PC-9 (cell line): ENCODE data around the gene NFKB2. TPM values are rescaled to one million over a fixed set of nuclear protein-coding genes. Genes with fewer than 3 reads are reported as not detected.

Experiments
- Bru-seq: library from RNA; stranded (reverse); fragments of 400-500 nt; gene quantifications from one replicate; lab custom pipeline; 2021; lab: Mats Ljungman, UMichigan
- BruChase-seq, 2 experiments: library from RNA; stranded (reverse); fragments of 400-500 nt; gene quantifications; one replicate each; lab custom pipeline; 2021; lab: Mats Ljungman, UMichigan
- BruUV-seq: library from RNA; stranded (reverse); fragments of 400-500 nt; replicated peaks from 2 replicates; lab custom pipeline; 2021; lab: Mats Ljungman, UMichigan
- CTCF ChIA-PET: fragments of 300-600 bp; sonication (Branson Sonifier 250); formaldehyde crosslinking; loops from one replicate; lab custom pipeline; 2022; ENCODE audit warnings: antibody characterized with exemption; lab: Charles Lee
- POLR2A ChIA-PET: fragments of 300-600 bp; sonication (Branson Sonifier 250); formaldehyde crosslinking; loops from one replicate; lab custom pipeline; 2022; ENCODE audit warnings: antibody characterized with exemption; ENCODE audit not compliant: unreplicated experiment; lab: Charles Lee
- DNase-seq, 2 experiments: peaks; one replicate each; pipeline versions ENCODE4 v3.0.0 to v3.0.0-alpha.2; 2015 to 2022; ENCODE audit warnings: mixed read lengths in 1 of 2
- H2AFZ ChIP-seq: fragments of 200-600 bp; sonication (generic); 2 replicates; pipeline ENCODE4 v1.8.1; 2017; ENCODE audit warnings: antibody characterized with exemption
- H3F3A ChIP-seq: fragments of 200-600 bp; sonication (generic); 2 replicates; pipeline ENCODE4 v1.8.1; 2017; ENCODE audit warnings: antibody characterized with exemption, mild to moderate bottlenecking, low read depth; ENCODE audit not compliant: insufficient read depth
- H3K27ac ChIP-seq: fragments of 200-600 bp; sonication (generic); 2 replicates; pipeline ENCODE4 v1.6.1; 2016; ENCODE audit warnings: mixed run types
- H3K27me3 ChIP-seq: fragments of 200-600 bp; sonication (generic); 2 replicates; pipeline ENCODE4 v1.6.1; 2016; ENCODE audit warnings: low read depth, mixed run types; ENCODE audit not compliant: insufficient read depth
- H3K36me3 ChIP-seq: fragments of 200-600 bp; sonication (generic); 2 replicates; pipeline ENCODE4 v1.6.1; 2016; ENCODE audit warnings: low read depth, mixed run types
- H3K4me1 ChIP-seq: fragments of 200-600 bp; sonication (generic); replicated peaks from 2 replicates; pipeline ENCODE4 v1.6.1; 2016; ENCODE audit warnings: mixed run types; ENCODE audit not compliant: insufficient read depth
- H3K4me2 ChIP-seq: fragments of 200-600 bp; sonication (generic); 2 replicates; pipeline ENCODE4 v1.6.1; 2017; ENCODE audit warnings: mixed run types
- H3K4me3 ChIP-seq: fragments of 200-600 bp; sonication (generic); 2 replicates; pipeline ENCODE4 v1.6.1; 2016; ENCODE audit warnings: mixed run types
- H3K79me2 ChIP-seq: fragments of 200-600 bp; sonication (generic); 2 replicates; pipeline ENCODE4 v1.6.1; 2017; ENCODE audit warnings: low read depth, mixed run types
- H3K9me2 ChIP-seq: fragments of 200-600 bp; sonication (generic); 2 replicates; pipeline ENCODE4 v1.8.1; 2017; ENCODE audit warnings: mild to moderate bottlenecking; ENCODE audit not compliant: insufficient read depth
- H3K9me3 ChIP-seq: fragments of 200-600 bp; sonication (generic); 2 replicates; pipeline ENCODE4 v1.8.1; 2016; ENCODE audit warnings: low read depth; ENCODE audit not compliant: insufficient read depth
- H4K20me1 ChIP-seq: fragments of 200-600 bp; sonication (generic); 2 replicates; pipeline ENCODE4 v1.8.1; 2017; ENCODE audit not compliant: insufficient read depth
- EZH2 ChIP-seq: fragments of 200-600 bp; sonication (generic); IDR thresholded peaks from 2 replicates; pipeline ENCODE4 v1.8.0; 2017; ENCODE audit warnings: antibody characterized with exemption, low read depth
- intact Hi-C: fragments of 100-400 bp; cut with micrococcal nuclease; formaldehyde crosslinking; loops from one replicate; pipeline ENCODE4 v1.10.0; 2022; ENCODE audit not compliant: unreplicated experiment
- long read RNA-seq: library from polyadenylated mRNA; stranded (forward); transcript quantifications from one replicate; pipeline ENCODE4 v2.0.0, GENCODE V29; 2022
- total RNA-seq: library from RNA; stranded (reverse); gene quantifications from 2 replicates; pipeline ENCODE4 v1.2.3, GENCODE V29; 2021
- TF ChIP-seq, protein P1 (sequence below): fragments of 200-600 bp; sonication (generic); conservative IDR thresholded peaks from 2 replicates; pipeline ENCODE4 v1.6.1; 2017; ENCODE audit warnings: mixed run types, antibody characterized with exemption, mild to moderate bottlenecking, moderate library complexity

The NFKB2 gene
- total RNA-seq (26.3 and 30.8 TPM in 2 replicates), Bru-seq, nascent RNA (percentile 53 among the genes with signal in this experiment), BruChase-seq, experiment 1, labeled RNA remaining after a 2-hour chase (percentile 82 among the genes with signal in this experiment), BruChase-seq, experiment 2, labeled RNA remaining after a 6-hour chase (percentile 93 among the genes with signal in this experiment)
- long read RNA-seq, partial matches to known transcripts = 14 of 17 reads
- long read RNA-seq, other reads (novel, unspliced or antisense) = 0 of 17 reads

DNA sequence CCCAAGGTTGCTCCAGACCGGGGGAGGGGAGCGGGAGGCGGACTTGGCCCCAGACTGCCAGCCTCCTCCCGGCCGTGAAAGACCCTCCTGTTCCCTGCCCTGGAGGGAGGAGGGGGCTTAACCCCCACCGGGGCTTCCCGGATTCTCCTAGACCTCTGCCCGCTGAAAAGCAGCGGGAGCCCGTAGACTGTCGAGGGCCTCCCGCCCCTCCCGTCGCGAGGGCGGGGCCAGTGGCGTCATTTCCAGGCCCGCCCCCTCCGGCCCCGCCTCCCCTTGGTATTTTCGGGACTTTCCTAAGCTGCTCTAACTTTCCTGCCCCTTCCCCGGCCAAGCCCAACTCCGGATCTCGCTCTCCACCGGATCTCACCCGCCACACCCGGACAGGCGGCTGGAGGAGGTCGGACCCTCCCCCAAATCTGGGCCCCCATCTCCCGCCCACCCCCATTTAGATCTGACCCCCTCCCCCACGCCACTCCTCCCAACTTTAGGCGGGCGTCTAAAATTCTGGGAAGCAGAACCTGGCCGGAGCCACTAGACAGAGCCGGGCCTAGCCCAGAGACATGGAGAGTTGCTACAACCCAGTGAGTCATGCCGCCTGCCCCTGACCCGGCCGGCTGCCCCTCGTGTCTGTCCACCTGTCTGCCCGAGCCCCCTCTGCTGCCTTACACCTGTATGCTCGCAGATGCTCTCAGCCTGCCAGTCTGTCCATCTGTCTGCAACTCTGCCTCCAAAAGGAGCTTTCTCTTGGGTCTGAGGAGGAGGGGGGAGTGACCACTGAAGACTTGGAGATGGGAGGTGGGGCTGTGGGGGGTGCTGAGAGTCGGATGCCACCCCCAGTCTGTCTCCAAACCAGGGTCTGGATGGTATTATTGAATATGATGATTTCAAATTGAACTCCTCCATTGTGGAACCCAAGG, at the start of gene NFKB2:
TSS of gene NFKB2 (plus strand) at position 306 of the 917 bp plus-strand sequence. CDS start at position 561, 255 bp downstream.
- Histone ChIP-seq H3K9me3 (no peaks in the 10 kb centered on the region), H3K4me2 (peak within 1 kb of the TSS; percentile 95), H3K27ac (peak within 1 kb of the TSS; percentile 49), H3K79me2 (peaks cover 5% of the 10 kb centered on the region; the same call in 1 of the 2 replicates), H3K9me2 (no peaks in the 10 kb centered on the region), H3K27me3 (no peaks in the 10 kb centered on the region), H3F3A (no peaks in the 10 kb centered on the region; the same call in 1 of the 2 replicates), H2AFZ (peak within 1 kb of the TSS; percentile 89), H3K36me3 (no peaks in the 10 kb centered on the region), H4K20me1 (no peaks in the 10 kb centered on the region), H3K4me3 (peak within 1 kb of the TSS; percentile 77), H3K4me1 (0 out of 2 replicates have a peak, but pooled peaks cover 6% of the 10 kb centered on the region)
- DNase-seq = peak; percentile 70 to 80
- ChIA-PET POLR2A (interaction anchor here (0.6 to 0.7 kb wide), 3 partner anchors 8 to 318 kb away, joined by 6 to 21 read pairs (median 13); no protein-coding TSS in a partner anchor), CTCF (interaction anchor here (0.5 to 0.7 kb wide), 9 partner anchors 9 to 196 kb away, joined by 3 to 12 read pairs (median 4); partner anchors contain the start of gene ACTR1A)
- no peak for TF ChIP-seq EZH2
- TF ChIP-seq, protein P1, sequence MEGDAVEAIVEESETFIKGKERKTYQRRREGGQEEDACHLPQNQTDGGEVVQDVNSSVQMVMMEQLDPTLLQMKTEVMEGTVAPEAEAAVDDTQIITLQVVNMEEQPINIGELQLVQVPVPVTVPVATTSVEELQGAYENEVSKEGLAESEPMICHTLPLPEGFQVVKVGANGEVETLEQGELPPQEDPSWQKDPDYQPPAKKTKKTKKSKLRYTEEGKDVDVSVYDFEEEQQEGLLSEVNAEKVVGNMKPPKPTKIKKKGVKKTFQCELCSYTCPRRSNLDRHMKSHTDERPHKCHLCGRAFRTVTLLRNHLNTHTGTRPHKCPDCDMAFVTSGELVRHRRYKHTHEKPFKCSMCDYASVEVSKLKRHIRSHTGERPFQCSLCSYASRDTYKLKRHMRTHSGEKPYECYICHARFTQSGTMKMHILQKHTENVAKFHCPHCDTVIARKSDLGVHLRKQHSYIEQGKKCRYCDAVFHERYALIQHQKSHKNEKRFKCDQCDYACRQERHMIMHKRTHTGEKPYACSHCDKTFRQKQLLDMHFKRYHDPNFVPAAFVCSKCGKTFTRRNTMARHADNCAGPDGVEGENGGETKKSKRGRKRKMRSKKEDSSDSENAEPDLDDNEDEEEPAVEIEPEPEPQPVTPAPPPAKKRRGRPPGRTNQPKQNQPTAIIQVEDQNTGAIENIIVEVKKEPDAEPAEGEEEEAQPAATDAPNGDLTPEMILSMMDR = no peak
- intact Hi-C loops = loop anchor here (2.0 to 10.0 kb wide), 2 partner anchors 27 to 249 kb away; partner anchors contain the start of gene TRIM8
- BruUV-seq = TSS peak; percentile 55

- no peak overlapping the region for H3K4me2 ChIP-seq
- H3K9me2 ChIP-seq = no peaks in the 10 kb centered on the region
- H3K27me3 ChIP-seq = no peaks in the 10 kb centered on the region
- no peak overlapping the region for H3K4me3 ChIP-seq
- H3K27ac ChIP-seq = no peak overlapping the region
- TF ChIP-seq, protein P1 = peak; percentile 53; the same call in 1 of the 2 replicates
- no peak for TF ChIP-seq EZH2
- POLR2A ChIA-PET = no interaction called here
- no peaks in the 10 kb centered on the region for H3K9me3 ChIP-seq
- H4K20me1 ChIP-seq = peaks cover 3% of the 10 kb centered on the region; the same call in 1 of the 2 replicates
- no peaks in the 10 kb centered on the region for H3K4me1 ChIP-seq
- H3K36me3 ChIP-seq = no peaks in the 10 kb centered on the region
- intact Hi-C loops = loop anchor here (1.0 kb wide), 2 partner anchors 117 to 178 kb away; no protein-coding TSS in a partner anchor
- H2AFZ ChIP-seq = no peak overlapping the region
- BruUV-seq = no TSS peak
- DNase-seq = peak; percentile 39 to 40
- CTCF ChIA-PET = interaction anchor here (0.6 to 1.4 kb wide), 5 partner anchors 36 to 229 kb away, joined by 3 to 17 read pairs (median 4); no protein-coding TSS in a partner anchor
- H3K79me2 ChIP-seq = no peaks in the 10 kb centered on the region
- no peaks in the 10 kb centered on the region; the same call in 1 of the 2 replicates for H3F3A ChIP-seq
Measured at GRCh38 chr10:102347236-102347828, 48.2 kb upstream of the NFKB2 start.
